OCI-LY1 (cell line): Measurements from ENCODE around the gene EFHD1.

ENCODE experiments used
- H2AFZ ChIP-seq: fragments of 200-600 bp; sonication (generic), shearing (Covaris generic); 2 replicates; pipeline ENCODE4 v1.6.0; 2014; ENCODE audit warnings: antibody characterized with exemption, mild to moderate bottlenecking, low read length
- H3F3A ChIP-seq: fragments of 200-600 bp; sonication (generic), shearing (Covaris generic); 2 replicates; pipeline ENCODE4 v1.6.0; 2014; ENCODE audit warnings: mild to moderate bottlenecking, antibody characterized with exemption, low read length, moderate library complexity; ENCODE audit not compliant: insufficient read depth
- H3K27ac ChIP-seq: fragments of 200-600 bp; sonication (generic); 2 replicates; pipeline ENCODE4 v1.5.1; 2014; ENCODE audit warnings: low read length, mixed run types, mild to moderate bottlenecking, low read depth; ENCODE audit not compliant: poor library complexity, severe bottlenecking
- H3K27me3 ChIP-seq: fragments of 200-600 bp; sonication (generic); 2 replicates; pipeline ENCODE4 v1.6.0; 2014; ENCODE audit warnings: antibody characterized with exemption, mild to moderate bottlenecking, low read length, moderate library complexity; ENCODE audit not compliant: insufficient read depth
- H3K36me3 ChIP-seq: fragments of 200-600 bp; sonication (generic); 2 replicates; pipeline ENCODE4 v1.6.1; 2014; ENCODE audit warnings: mild to moderate bottlenecking, antibody characterized with exemption, low read length, moderate library complexity, mixed read lengths; ENCODE audit not compliant: insufficient read depth
- H3K4me1 ChIP-seq: fragments of 200-600 bp; sonication (generic); 2 replicates; pipeline ENCODE4 v1.5.1; 2014; ENCODE audit warnings: mild to moderate bottlenecking, low read length, moderate library complexity; ENCODE audit not compliant: insufficient read depth, severe bottlenecking
- H3K4me2 ChIP-seq: fragments of 200-600 bp; sonication (generic), shearing (Covaris generic); 2 replicates; pipeline ENCODE4 v1.6.1; 2014; ENCODE audit warnings: low read length
- H3K4me3 ChIP-seq: fragments of 200-600 bp; sonication (generic); 2 replicates; pipeline ENCODE4 v1.5.1; 2014; ENCODE audit warnings: low read length, low read depth, mild to moderate bottlenecking, mixed read lengths; ENCODE audit not compliant: poor library complexity, severe bottlenecking
- H3K79me2 ChIP-seq: fragments of 200-600 bp; shearing (Covaris generic); 2 replicates; pipeline ENCODE4 v1.6.1; 2016; ENCODE audit warnings: mixed run types, low read length, mixed read lengths; ENCODE audit not compliant: insufficient read depth
- H3K9ac ChIP-seq: fragments of 200-600 bp; sonication (generic), shearing (Covaris generic); 2 replicates; pipeline ENCODE4 v1.6.1; 2014; ENCODE audit warnings: mild to moderate bottlenecking, low read length, mixed read lengths
- H3K9me2 ChIP-seq: fragments of 200-600 bp; sonication (generic), shearing (Covaris generic); 2 replicates; pipeline ENCODE4 v1.6.1; 2014; ENCODE audit warnings: low read depth, mild to moderate bottlenecking, low read length, mixed read lengths
- H3K9me3 ChIP-seq: fragments of 200-600 bp; shearing (Covaris generic); 2 replicates; pipeline ENCODE4 v1.6.1; 2014; ENCODE audit warnings: low read length, mixed read lengths
- H4K20me1 ChIP-seq: fragments of 200-600 bp; sonication (generic), shearing (Covaris generic); 2 replicates; pipeline ENCODE4 v1.6.0; 2016; ENCODE audit warnings: mild to moderate bottlenecking, low read length; ENCODE audit not compliant: insufficient read depth
- CTCF ChIP-seq: fragments of 200-600 bp; sonication (generic), shearing (Covaris generic); IDR thresholded peaks from 2 replicates; pipeline ENCODE4 v1.5.1; 2017; ENCODE audit warnings: mild to moderate bottlenecking, antibody characterized with exemption, low read length, moderate library complexity, mixed read lengths
- EZH2 ChIP-seq: fragments of 200-600 bp; sonication (generic), shearing (Covaris generic); IDR thresholded peaks from 2 replicates; pipeline ENCODE4 v1.8.0; 2017; ENCODE audit warnings: borderline replicate concordance, mixed run types, mild to moderate bottlenecking, antibody characterized with exemption, low read length, moderate library complexity, mixed read lengths

Gene EFHD1

GRCh38 chr2:232598293-232598692, 35.1 kb upstream of the EFHD1 start:
- Histone ChIP-seq H3K79me2 (no peaks in the 10 kb centered on the region), H3F3A (no peaks in the 10 kb centered on the region), H3K9ac (no peak overlapping the region), H3K4me2 (no peak overlapping the region), H3K27me3 (peaks cover 3% of the 10 kb centered on the region), H3K36me3 (no peaks in the 10 kb centered on the region), H3K4me3 (no peak overlapping the region), H3K4me1 (no peaks in the 10 kb centered on the region), H4K20me1 (no peaks in the 10 kb centered on the region), H2AFZ (no peak overlapping the region), H3K9me3 (no peaks in the 10 kb centered on the region), H3K27ac (no peak overlapping the region), H3K9me2 (no peaks in the 10 kb centered on the region)
- TF ChIP-seq EZH2 = no peak
- TF ChIP-seq CTCF = no peak

GRCh38 chr2:232600053-232600773, 33.2 kb upstream of the EFHD1 start:
- no peak for TF ChIP-seq CTCF
- TF ChIP-seq EZH2 = no peak
- Histone ChIP-seq H3K4me1 (no peaks in the 10 kb centered on the region), H3K27ac (no peak overlapping the region), H3K9me3 (no peaks in the 10 kb centered on the region), H3K4me2 (no peak overlapping the region), H3K9ac (no peak overlapping the region), H3K4me3 (no peak overlapping the region), H3K27me3 (peaks cover 3% of the 10 kb centered on the region), H3K79me2 (no peaks in the 10 kb centered on the region), H4K20me1 (no peaks in the 10 kb centered on the region), H3K36me3 (no peaks in the 10 kb centered on the region), H3F3A (no peaks in the 10 kb centered on the region), H3K9me2 (no peaks in the 10 kb centered on the region), H2AFZ (no peak overlapping the region)

GRCh38 chr2:232603283-232603682, 30.1 kb upstream of the EFHD1 start:
- H3K27ac ChIP-seq = no peak overlapping the region
- no peak overlapping the region for H3K9ac ChIP-seq
- H3K27me3 ChIP-seq = no peaks in the 10 kb centered on the region
- no peak overlapping the region for H3K4me2 ChIP-seq
- no peak overlapping the region for H3K4me3 ChIP-seq
- no peak overlapping the region for H2AFZ ChIP-seq
- no peaks in the 10 kb centered on the region for H3K79me2 ChIP-seq
- H3K4me1 ChIP-seq = peaks cover 4% of the 10 kb centered on the region
- TF ChIP-seq CTCF (no peak), EZH2 (no peak)
- H3K36me3 ChIP-seq = no peaks in the 10 kb centered on the region
- no peaks in the 10 kb centered on the region for H3K9me2 ChIP-seq
- no peaks in the 10 kb centered on the region for H3K9me3 ChIP-seq
- H4K20me1 ChIP-seq = no peaks in the 10 kb centered on the region
- H3F3A ChIP-seq = no peaks in the 10 kb centered on the region
